Activated gamma-delta T cell treated with Interleukin-2 at 50 U/mL for 16 hours (primary cell): ENCODE data around the gene SHF.

Experiments used
- DNase-seq: peaks from one replicate; pipeline ENCODE4 v3.0.0-alpha.2; 2020

SHF gene

DNA sequence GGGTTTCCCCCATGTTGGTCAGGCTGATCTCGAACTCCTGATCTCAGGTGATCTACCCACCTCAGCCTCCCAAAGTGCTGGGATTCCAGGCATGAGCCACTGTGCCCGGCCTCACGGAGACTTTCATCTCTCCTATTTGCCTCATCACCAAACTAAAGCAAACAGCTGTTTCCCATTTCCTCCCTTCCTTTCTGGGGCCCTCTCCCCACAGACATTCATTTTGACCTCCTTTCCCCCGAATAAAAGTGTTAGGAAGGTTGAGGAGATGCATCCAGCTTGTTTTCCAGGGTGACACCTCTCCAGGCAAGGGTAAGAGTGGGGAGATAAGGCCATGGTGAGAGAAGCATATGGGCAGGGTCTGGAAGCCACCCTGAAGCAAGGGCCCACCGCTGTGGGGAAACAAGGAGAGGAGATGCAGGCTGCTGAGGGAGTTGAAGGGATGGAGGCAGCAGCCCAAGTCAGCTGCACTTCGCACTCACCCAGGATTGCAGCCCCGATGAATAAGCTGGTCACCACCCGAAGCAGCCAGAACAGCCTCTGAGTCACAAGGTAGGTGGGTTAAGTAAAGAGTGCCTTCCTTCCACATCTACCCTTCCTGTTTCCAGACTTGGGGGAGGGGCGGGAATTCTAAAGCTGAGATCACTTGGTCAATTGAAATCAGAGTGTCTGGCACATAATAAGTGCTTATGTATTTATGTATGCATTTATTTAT is 65.9 kb downstream of the SHF start:
- no peak for DNase-seq

- DNase-seq: no peak
Measured at GRCh38 chr15:45121020-45121419, 66.7 kb downstream of the SHF start.

- DNase-seq: no peak
Measured at GRCh38 chr15:45120081-45120972, 67.4 kb downstream of the SHF start.

GRCh38 chr15:45118996-45119395 is 68.8 kb downstream of the SHF start:
- DNase-seq: no peak

DNA sequence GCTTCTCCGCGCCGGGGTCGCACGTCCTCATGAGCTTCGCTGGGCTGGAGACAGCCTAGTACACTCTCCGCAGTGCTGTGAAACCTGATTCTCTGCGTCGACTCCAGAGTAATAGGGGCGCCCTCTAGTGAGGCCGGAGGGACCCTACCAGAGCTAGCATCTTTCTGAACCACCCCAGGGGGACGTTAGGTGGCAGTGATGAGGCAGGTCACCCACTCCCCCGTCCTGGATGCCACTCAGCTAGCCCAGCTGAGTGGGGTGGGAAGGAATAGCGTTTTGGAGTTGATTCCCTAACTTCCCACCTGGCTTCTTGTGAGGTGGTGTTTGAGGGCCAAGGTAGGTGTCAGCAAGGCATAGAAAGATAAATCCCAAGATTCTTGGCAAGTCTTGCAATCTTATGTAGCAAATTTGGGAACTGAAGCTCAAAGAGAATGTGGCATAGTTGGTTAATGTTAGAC is 69.6 kb downstream of the SHF start:
- peak; percentile 84 for DNase-seq

- no peak for DNase-seq
Measured at GRCh38 chr15:45117308-45118130, 70.2 kb downstream of the SHF start.
